ENCODE results near the gene LONRF2.
A peak's percentile ranks its signal among the peaks of the same experiment; 100 is the strongest.

LONRF2 gene

GRCh38 chr2:100234141-100234540 is 88.2 kb downstream of the LONRF2 start:
- H3K4me2 ChIP-seq, result peak overlapping the region in 9 of 11 experiments; percentile 76 to 92 (median 81); a peak in 17 of 22 replicates
- no peak for TF ChIP-seq Cebpa-rat (IDR thresholded peaks at IDR 0.05)
- no peaks in the 10 kb centered on the region for H3K9me3 ChIP-seq (replicated peaks in 1 of 11)
- no peak overlapping the region for H3K4me3 ChIP-seq
- no peak overlapping the region for H3K9ac ChIP-seq
- 0 out of 22 replicates have a peak, but pooled peaks cover 0 to 5% (median 0%) of the 10 kb centered on the region in 11 experiments for H3K27me3 ChIP-seq
- H3K36me3 ChIP-seq, result no peaks in the 10 kb centered on the region
- H3K4me1 ChIP-seq, result peaks cover 14 to 40% (median 28%) of the 10 kb centered on the region in 10 experiments
- H4K20me1 ChIP-seq, result no peaks in the 10 kb centered on the region
- peak overlapping the region in 4 of 11 experiments; percentile 42 to 73 (median 67); a peak in 5 of 22 replicates for H3K27ac ChIP-seq

GRCh38 chr2:100233061-100233460 is 89.2 kb downstream of the LONRF2 start:
- no peaks in the 10 kb centered on the region for H3K9me3 ChIP-seq (replicated peaks in 1 of 11)
- no peak overlapping the region for H3K9ac ChIP-seq
- peaks cover 14 to 48% (median 34%) of the 10 kb centered on the region in 10 experiments for H3K4me1 ChIP-seq
- H3K27ac ChIP-seq, result no peak overlapping the region
- no peaks in the 10 kb centered on the region for H3K36me3 ChIP-seq
- TF ChIP-seq Cebpa-rat (IDR thresholded peaks at IDR 0.05), result no peak
- H3K4me2 ChIP-seq, result 0 out of 22 replicates have a peak overlapping the region, but pooled peaks of 1 of the 11 experiments have one; percentile 3
- no peaks in the 10 kb centered on the region for H4K20me1 ChIP-seq
- 0 out of 22 replicates have a peak, but pooled peaks cover 0 to 5% (median 0%) of the 10 kb centered on the region in 11 experiments for H3K27me3 ChIP-seq
- H3K4me3 ChIP-seq, result no peak overlapping the region

GRCh38 chr2:100230754-100231153 is 91.5 kb downstream of the LONRF2 start:
- H3K36me3 ChIP-seq, result no peaks in the 10 kb centered on the region
- peaks cover 13 to 38% (median 31%) of the 10 kb centered on the region in 10 experiments for H3K4me1 ChIP-seq
- no peak overlapping the region for H3K4me2 ChIP-seq
- no peaks in the 10 kb centered on the region for H4K20me1 ChIP-seq
- H3K9me3 ChIP-seq (replicated peaks in 1 of 11), result no peaks in the 10 kb centered on the region
- H3K4me3 ChIP-seq, result no peak overlapping the region
- 0 out of 22 replicates have a peak, but pooled peaks cover 0 to 4% (median 0%) of the 10 kb centered on the region in 11 experiments for H3K27me3 ChIP-seq
- H3K9ac ChIP-seq, result no peak overlapping the region
- TF ChIP-seq Cebpa-rat (IDR thresholded peaks at IDR 0.05), result no peak
- H3K27ac ChIP-seq, result no peak overlapping the region

- no peak overlapping the region for H3K4me3 ChIP-seq
- H3K4me1 ChIP-seq, result peaks cover 0 to 21% (median 14%) of the 10 kb centered on the region in 10 experiments; a peak in 15 of 20 replicates
- H3K4me2 ChIP-seq, result no peak overlapping the region; a peak in 1 of 22 replicates
- H3K9me3 ChIP-seq (replicated peaks in 1 of 11), result peaks cover 0 to under 1% (median 0%) of the 10 kb centered on the region in 11 experiments; a peak in 1 of 22 replicates
- H3K27ac ChIP-seq, result no peak overlapping the region
- no peak for TF ChIP-seq Cebpa-rat (IDR thresholded peaks at IDR 0.05)
- no peaks in the 10 kb centered on the region for H3K36me3 ChIP-seq
- no peak overlapping the region for H3K9ac ChIP-seq
- H3K27me3 ChIP-seq, result no peaks in the 10 kb centered on the region
- no peaks in the 10 kb centered on the region for H4K20me1 ChIP-seq
Observed at GRCh38 chr2:100228967-100229366, 93.3 kb downstream of the LONRF2 start.

GRCh38 chr2:100228415-100228814 is 93.9 kb downstream of the LONRF2 start:
- Histone ChIP-seq H4K20me1 (no peaks in the 10 kb centered on the region), H3K27me3 (no peaks in the 10 kb centered on the region), H3K27ac (no peak overlapping the region), H3K4me1 (peaks cover 0 to 21% (median 14%) of the 10 kb centered on the region in 10 experiments; a peak in 15 of 20 replicates), H3K36me3 (no peaks in the 10 kb centered on the region), H3K9me3 (replicated peaks in 1 of 11) (peaks cover 0 to 4% (median 0%) of the 10 kb centered on the region in 11 experiments; a peak in 2 of 22 replicates), H3K9ac (no peak overlapping the region), H3K4me3 (no peak overlapping the region), H3K4me2 (peak overlapping the region in 8 of 11 experiments; percentile 8 to 60 (median 28); a peak in 13 of 22 replicates)
- no peak for TF ChIP-seq Cebpa-rat (IDR thresholded peaks at IDR 0.05)

GRCh38 chr2:100224988-100225710 is 97.2 kb downstream of the LONRF2 start:
- TF ChIP-seq Cebpa-rat (IDR thresholded peaks at IDR 0.05), result no peak
- Histone ChIP-seq H3K27ac (no peak overlapping the region), H3K4me1 (peaks cover 0 to 17% (median 14%) of the 10 kb centered on the region in 10 experiments; a peak in 15 of 20 replicates), H3K4me3 (no peak overlapping the region), H3K27me3 (no peaks in the 10 kb centered on the region), H3K9me3 (replicated peaks in 1 of 11) (peaks cover 0 to 5% (median 0%) of the 10 kb centered on the region in 11 experiments; a peak in 3 of 22 replicates), H3K9ac (no peak overlapping the region), H3K36me3 (no peaks in the 10 kb centered on the region), H3K4me2 (no peak overlapping the region), H4K20me1 (no peaks in the 10 kb centered on the region)

- Histone ChIP-seq H3K9ac (no peak overlapping the region), H3K4me3 (no peak overlapping the region), H3K4me1 (peaks cover 0 to 14% (median 11%) of the 10 kb centered on the region in 10 experiments; a peak in 15 of 20 replicates), H3K9me3 (replicated peaks in 1 of 11) (peaks cover 0 to 5% (median 0%) of the 10 kb centered on the region in 11 experiments; a peak in 3 of 22 replicates), H3K4me2 (no peak overlapping the region), H4K20me1 (no peaks in the 10 kb centered on the region), H3K27me3 (no peaks in the 10 kb centered on the region), H3K36me3 (no peaks in the 10 kb centered on the region), H3K27ac (no peak overlapping the region)
- no peak for TF ChIP-seq Cebpa-rat (IDR thresholded peaks at IDR 0.05)
Observed at GRCh38 chr2:100223502-100223901, 98.8 kb downstream of the LONRF2 start.

Data from BLaER1 treated with 17β-estradiol and CSF1 and Interleukin-3, amounts not matched to agents 10 nM and 100 nM (cell line).